HEK293 (cell line): ENCODE measurements around the gene SLC25A25.

Experiments
- CTCF ChIA-PET: fragments of 350-600 bp; formaldehyde crosslinking; extraction: SDS; loops from one replicate; lab custom pipeline; 2021; ENCODE audit warnings: antibody characterized with exemption; lab: Yijun Ruan, JAX
- POLR2A ChIA-PET: fragments of 300-600 bp; formaldehyde crosslinking; extraction: SDS; loops from one replicate; lab custom pipeline; 2020; ENCODE audit warnings: antibody characterized with exemption, inconsistent platforms; lab: Yijun Ruan, JAX
- H3K27ac ChIP-seq: fragments of 200-500 bp; sonication (Bioruptor generic); 2 replicates; pipeline ENCODE4 v1.5.1; 2014; ENCODE audit warnings: low read depth, low read length, control low read depth, inconsistent platforms; ENCODE audit errors: extremely low read depth
- H3K36me3 ChIP-seq, 2 experiments: fragments of 200-500 bp in 1 of 2; sonication (Bioruptor generic) in 1 of 2; 1 replicate in 1 of 2; 2 replicates in 1 of 2; pipeline ENCODE4 v1.5.1; 2014 to 2017; ENCODE audit warnings: inconsistent platforms in 2 of 2, low read length in 2 of 2; ENCODE audit not compliant: control insufficient read depth in 2 of 2, insufficient read depth in 1 of 2
- H3K4me1 ChIP-seq: fragments of 200-500 bp; sonication (Bioruptor generic); 2 replicates; pipeline ENCODE4 v1.5.1; 2014; ENCODE audit warnings: mild to moderate bottlenecking, low read length, inconsistent platforms; ENCODE audit not compliant: control insufficient read depth, insufficient read depth
- H3K4me3 ChIP-seq: 2 replicates; pipeline ENCODE4 v1.5.1; 2011; ENCODE audit warnings: low read depth, mild to moderate bottlenecking, control low read depth, low read length, moderate library complexity
- H3K9me3 ChIP-seq: fragments of 200-500 bp; sonication (Bioruptor generic); 2 replicates; pipeline ENCODE4 v1.5.1; 2014; ENCODE audit warnings: low read depth, low read length, inconsistent platforms; ENCODE audit not compliant: control insufficient read depth, insufficient read depth
- CTCF ChIP-seq: fragments of 450-650 bp; formaldehyde crosslinking; IDR thresholded peaks from 2 replicates; pipeline ENCODE4 v1.5.1; 2016; ENCODE audit warnings: missing biosample characterization, missing genetic modification characterization
- HOXD13 ChIP-seq: sonication (generic); formaldehyde crosslinking; IDR thresholded peaks from 2 replicates; pipeline ENCODE4 v1.8.0; 2022; ENCODE audit warnings: missing genetic modification reagents, borderline replicate concordance
- MZF1 ChIP-seq: fragments of 450-650 bp; formaldehyde crosslinking; IDR thresholded peaks from 2 replicates; pipeline ENCODE4 v1.5.1; 2017; ENCODE audit warnings: missing biosample characterization, missing genetic modification characterization, borderline replicate concordance
- PRDM1 ChIP-seq: fragments of 450-650 bp; formaldehyde crosslinking; IDR thresholded peaks from 2 replicates; pipeline ENCODE4; 2016; ENCODE audit warnings: missing biosample characterization, missing genetic modification characterization
- TRIM28 ChIP-seq: IDR thresholded peaks from 2 replicates; pipeline ENCODE4 v1.6.1; 2011; ENCODE audit warnings: low read length, control low read depth, borderline replicate concordance
- YY2 ChIP-seq: fragments of 450-650 bp; formaldehyde crosslinking; IDR thresholded peaks from 2 replicates; pipeline ENCODE4 v1.5.1; 2016; ENCODE audit warnings: missing biosample characterization, missing genetic modification characterization
- ZBTB1 ChIP-seq: fragments of 450-650 bp; formaldehyde crosslinking; IDR thresholded peaks from 2 replicates; pipeline ENCODE4 v1.5.1; 2016; ENCODE audit warnings: missing biosample characterization, missing genetic modification characterization
- ZBTB17 ChIP-seq: fragments of 450-650 bp; formaldehyde crosslinking; IDR thresholded peaks from 2 replicates; pipeline ENCODE4 v1.5.1; 2016; ENCODE audit warnings: missing biosample characterization, missing genetic modification characterization
- ZBTB49 ChIP-seq: fragments of 450-650 bp; formaldehyde crosslinking; IDR thresholded peaks from 2 replicates; pipeline ENCODE4 v1.5.1; 2016; ENCODE audit warnings: missing biosample characterization, missing genetic modification characterization, low read depth
- ZBTB8A ChIP-seq: fragments of 450-650 bp; formaldehyde crosslinking; IDR thresholded peaks from 2 replicates; pipeline ENCODE4 v1.5.1; 2016; ENCODE audit warnings: missing biosample characterization, missing genetic modification characterization
- ZFP41 ChIP-seq: fragments of 450-650 bp; formaldehyde crosslinking; IDR thresholded peaks from 2 replicates; pipeline ENCODE4 v1.5.1; 2016; ENCODE audit warnings: missing biosample characterization, missing genetic modification characterization, borderline replicate concordance
- ZNF146 ChIP-seq: fragments of 450-650 bp; formaldehyde crosslinking; IDR thresholded peaks from 2 replicates; pipeline ENCODE4 v1.5.1; 2016; ENCODE audit warnings: missing biosample characterization, missing genetic modification characterization
- ZNF155 ChIP-seq: fragments of 450-650 bp; formaldehyde crosslinking; IDR thresholded peaks from 2 replicates; pipeline ENCODE4 v1.5.1; 2016; ENCODE audit warnings: missing biosample characterization, missing genetic modification characterization
- ZNF221 ChIP-seq: fragments of 450-650 bp; formaldehyde crosslinking; IDR thresholded peaks from 2 replicates; pipeline ENCODE4 v1.5.1; 2017; ENCODE audit warnings: missing biosample characterization, missing genetic modification characterization, borderline replicate concordance
- ZNF248 ChIP-seq: fragments of 450-650 bp; formaldehyde crosslinking; IDR thresholded peaks from 2 replicates; pipeline ENCODE4 v1.5.1; 2017; ENCODE audit warnings: missing biosample characterization, missing genetic modification characterization
- ZNF350 ChIP-seq: fragments of 450-650 bp; formaldehyde crosslinking; IDR thresholded peaks from 2 replicates; pipeline ENCODE4 v1.5.0; 2017; ENCODE audit warnings: missing biosample characterization, mild to moderate bottlenecking, missing genetic modification characterization
- ZNF394 ChIP-seq: fragments of 450-650 bp; formaldehyde crosslinking; IDR thresholded peaks from 2 replicates; pipeline ENCODE4 v1.5.1; 2016; ENCODE audit warnings: missing biosample characterization, missing genetic modification characterization, mild to moderate bottlenecking, moderate library complexity, borderline replicate concordance
- ZNF501 ChIP-seq: fragments of 450-650 bp; formaldehyde crosslinking; IDR thresholded peaks from 2 replicates; pipeline ENCODE4 v1.5.1; 2016; ENCODE audit warnings: missing biosample characterization, missing genetic modification characterization
- ZNF600 ChIP-seq: fragments of 450-650 bp; formaldehyde crosslinking; IDR thresholded peaks from 2 replicates; pipeline ENCODE4 v1.5.1; 2016; ENCODE audit warnings: missing biosample characterization, missing genetic modification characterization
- ZNF654 ChIP-seq: fragments of 450-650 bp; formaldehyde crosslinking; IDR thresholded peaks from 2 replicates; pipeline ENCODE4 v1.5.1; 2016; ENCODE audit warnings: low read depth, missing biosample characterization, missing genetic modification characterization
- ZNF660 ChIP-seq: fragments of 450-650 bp; IDR thresholded peaks from 2 replicates; pipeline ENCODE4 v1.5.1; 2018; ENCODE audit warnings: missing biosample characterization, mild to moderate bottlenecking, missing genetic modification characterization
- ZNF76 ChIP-seq: fragments of 450-650 bp; formaldehyde crosslinking; IDR thresholded peaks from 2 replicates; pipeline ENCODE4; 2016; ENCODE audit warnings: low read depth, missing biosample characterization, missing genetic modification characterization, borderline replicate concordance
- ZXDB ChIP-seq: fragments of 450-650 bp; formaldehyde crosslinking; IDR thresholded peaks from 2 replicates; pipeline ENCODE4 v1.5.1; 2016; ENCODE audit warnings: missing biosample characterization, missing genetic modification characterization
- TF ChIP-seq, protein P1 (sequence below): fragments of 450-650 bp; formaldehyde crosslinking; IDR thresholded peaks from 2 replicates; pipeline ENCODE4 v1.5.1; 2016; ENCODE audit warnings: missing biosample characterization, missing genetic modification characterization
- TF ChIP-seq, protein P2 (sequence below): fragments of 450-650 bp; formaldehyde crosslinking; conservative IDR thresholded peaks from 2 replicates; pipeline ENCODE4 v1.5.1; 2016; ENCODE audit warnings: low read depth, missing biosample characterization, missing genetic modification characterization

Gene SLC25A25

DNA sequence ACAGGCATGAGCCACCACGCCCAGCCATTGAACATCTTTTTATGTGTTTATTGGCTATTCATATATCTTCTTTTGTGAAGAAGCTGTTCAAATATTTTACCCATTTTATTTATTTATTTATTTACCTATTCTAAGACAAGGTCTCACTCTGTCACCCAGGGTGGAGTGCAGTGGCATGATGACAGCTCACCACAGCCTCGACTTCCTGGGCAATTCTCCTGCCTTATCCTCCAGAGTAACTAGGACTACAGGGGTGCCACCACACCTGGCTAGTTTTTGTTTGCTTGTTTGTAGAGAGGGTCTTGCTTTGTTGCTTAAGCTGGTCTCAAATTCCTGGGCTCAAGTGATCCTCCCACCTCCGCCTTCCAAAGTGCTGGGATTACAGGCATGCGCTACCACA is 34.4 kb upstream of the SLC25A25 start:
- Histone ChIP-seq H3K36me3 (no peaks in the 10 kb centered on the region), H3K27ac (no peak overlapping the region), H3K4me3 (no peak overlapping the region), H3K9me3 (no peaks in the 10 kb centered on the region), H3K4me1 (no peaks in the 10 kb centered on the region)
- no peak for TF ChIP-seq HOXD13 (CRISPR knock-in tag)
- no peak for TF ChIP-seq ZBTB49 (tag by site-specific recombination)
- no peak for TF ChIP-seq YY2 (tag by site-specific recombination)
- no peak for TF ChIP-seq ZXDB (tag by site-specific recombination)
- no peak for TF ChIP-seq ZNF350 (tag by site-specific recombination)
- TF ChIP-seq ZFP41, result no peak
- CTCF ChIA-PET, result interaction anchor here (0.6 to 6.5 kb wide), 9 partner anchors 8 to 105 kb away, joined by 4 to 165 read pairs (median 24); partner anchors contain the start of genes EEIG1 and NAIF1
- POLR2A ChIA-PET, result no interaction called here

- Histone ChIP-seq H3K4me1 (no peaks in the 10 kb centered on the region), H3K9me3 (no peaks in the 10 kb centered on the region), H3K4me3 (no peak overlapping the region), H3K36me3 (no peaks in the 10 kb centered on the region), H3K27ac (no peak overlapping the region)
- CTCF ChIA-PET, result interaction anchor here (0.6 to 6.5 kb wide), 57 partner anchors 8 to 1053 kb away, joined by 3 to 165 read pairs (median 5); partner anchors contain the start of genes EEIG1, NAIF1, PIP5KL1 and TOR2A
- POLR2A ChIA-PET, result interaction anchor here (1.1 to 1.8 kb wide), 4 partner anchors 85 to 106 kb away, joined by 3 to 8 read pairs (median 4); no protein-coding TSS in a partner anchor
- TF ChIP-seq TRIM28 (peak; percentile 50; the same call in 1 of the 2 replicates), ZBTB1 (tag by site-specific recombination) (no peak), ZNF146 (tag by site-specific recombination) (no peak), ZNF660 (tag by site-specific recombination) (no peak), ZNF155 (tag by site-specific recombination) (no peak), ZNF76 (tag by site-specific recombination) (no peak), ZNF221 (tag by site-specific recombination) (no peak), ZNF600 (tag by site-specific recombination) (peak; percentile 60), ZNF248 (tag by site-specific recombination) (no peak), MZF1 (tag by site-specific recombination) (no peak), ZNF654 (tag by site-specific recombination) (peak; percentile 84), ZNF501 (peak; percentile 24; the same call in 1 of the 2 replicates), ZBTB8A (tag by site-specific recombination) (0 out of 2 replicates have a peak, but pooled peaks have one; percentile 29), PRDM1 (tag by site-specific recombination) (no peak), ZBTB17 (tag by site-specific recombination) (peak; percentile 72; the same call in 1 of the 2 replicates), CTCF (tag by site-specific recombination) (peak; percentile 51; the same call in 1 of the 2 replicates), ZNF394 (tag by site-specific recombination) (no peak)
- TF ChIP-seq, protein P1, sequence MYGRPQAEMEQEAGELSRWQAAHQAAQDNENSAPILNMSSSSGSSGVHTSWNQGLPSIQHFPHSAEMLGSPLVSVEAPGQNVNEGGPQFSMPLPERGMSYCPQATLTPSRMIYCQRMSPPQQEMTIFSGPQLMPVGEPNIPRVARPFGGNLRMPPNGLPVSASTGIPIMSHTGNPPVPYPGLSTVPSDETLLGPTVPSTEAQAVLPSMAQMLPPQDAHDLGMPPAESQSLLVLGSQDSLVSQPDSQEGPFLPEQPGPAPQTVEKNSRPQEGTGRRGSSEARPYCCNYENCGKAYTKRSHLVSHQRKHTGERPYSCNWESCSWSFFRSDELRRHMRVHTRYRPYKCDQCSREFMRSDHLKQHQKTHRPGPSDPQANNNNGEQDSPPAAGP (tag by site-specific recombination), result no peak
- TF ChIP-seq, protein P2, sequence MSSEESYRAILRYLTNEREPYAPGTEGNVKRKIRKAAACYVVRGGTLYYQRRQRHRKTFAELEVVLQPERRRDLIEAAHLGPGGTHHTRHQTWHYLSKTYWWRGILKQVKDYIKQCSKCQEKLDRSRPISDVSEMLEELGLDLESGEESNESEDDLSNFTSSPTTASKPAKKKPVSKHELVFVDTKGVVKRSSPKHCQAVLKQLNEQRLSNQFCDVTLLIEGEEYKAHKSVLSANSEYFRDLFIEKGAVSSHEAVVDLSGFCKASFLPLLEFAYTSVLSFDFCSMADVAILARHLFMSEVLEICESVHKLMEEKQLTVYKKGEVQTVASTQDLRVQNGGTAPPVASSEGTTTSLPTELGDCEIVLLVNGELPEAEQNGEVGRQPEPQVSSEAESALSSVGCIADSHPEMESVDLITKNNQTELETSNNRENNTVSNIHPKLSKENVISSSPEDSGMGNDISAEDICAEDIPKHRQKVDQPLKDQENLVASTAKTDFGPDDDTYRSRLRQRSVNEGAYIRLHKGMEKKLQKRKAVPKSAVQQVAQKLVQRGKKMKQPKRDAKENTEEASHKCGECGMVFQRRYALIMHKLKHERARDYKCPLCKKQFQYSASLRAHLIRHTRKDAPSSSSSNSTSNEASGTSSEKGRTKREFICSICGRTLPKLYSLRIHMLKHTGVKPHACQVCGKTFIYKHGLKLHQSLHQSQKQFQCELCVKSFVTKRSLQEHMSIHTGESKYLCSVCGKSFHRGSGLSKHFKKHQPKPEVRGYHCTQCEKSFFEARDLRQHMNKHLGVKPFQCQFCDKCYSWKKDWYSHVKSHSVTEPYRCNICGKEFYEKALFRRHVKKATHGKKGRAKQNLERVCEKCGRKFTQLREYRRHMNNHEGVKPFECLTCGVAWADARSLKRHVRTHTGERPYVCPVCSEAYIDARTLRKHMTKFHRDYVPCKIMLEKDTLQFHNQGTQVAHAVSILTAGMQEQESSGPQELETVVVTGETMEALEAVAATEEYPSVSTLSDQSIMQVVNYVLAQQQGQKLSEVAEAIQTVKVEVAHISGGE (tag by site-specific recombination), result no peak
Measured at GRCh38 chr9:128034821-128035652, 33.0 kb upstream of the SLC25A25 start.
